GM23248 (cell line): ENCODE data around the gene CDH22. TPM values are rescaled to one million over a fixed set of nuclear protein-coding genes. Genes with fewer than 3 reads are reported as not detected.
A peak's percentile ranks its signal among the peaks of the same experiment; 100 is the strongest.

Experiments
- DNase-seq: peaks from one replicate; pipeline ENCODE4 v3.0.0-alpha.2; 2015
- H2AFZ ChIP-seq: fragments of 200-600 bp; sonication (generic); 2 replicates; pipeline ENCODE4 v1.6.1; 2016; ENCODE audit warnings: antibody characterized with exemption
- H3F3A ChIP-seq: fragments of 200-600 bp; sonication (generic); 2 replicates; pipeline ENCODE4 v1.6.1; 2016; ENCODE audit warnings: mild to moderate bottlenecking, antibody characterized with exemption, mixed run types; ENCODE audit not compliant: insufficient read depth
- H3K27ac ChIP-seq: fragments of 200-600 bp; sonication (generic); 2 replicates; pipeline ENCODE4 v1.5.1; 2016; ENCODE audit warnings: mild to moderate bottlenecking
- H3K27me3 ChIP-seq: fragments of 200-600 bp; sonication (generic); replicated peaks from 2 replicates; pipeline ENCODE4 v1.6.1; 2016; ENCODE audit warnings: mild to moderate bottlenecking; ENCODE audit not compliant: insufficient read depth
- H3K36me3 ChIP-seq: fragments of 200-600 bp; sonication (generic); 2 replicates; pipeline ENCODE4 v1.6.1; 2016; ENCODE audit warnings: low read depth, mild to moderate bottlenecking
- H3K4me1 ChIP-seq: fragments of 200-600 bp; sonication (generic); 2 replicates; pipeline ENCODE4 v1.6.1; 2016; ENCODE audit warnings: mild to moderate bottlenecking; ENCODE audit not compliant: insufficient read depth
- H3K4me2 ChIP-seq: fragments of 200-600 bp; sonication (generic); one replicate; pipeline ENCODE4 v1.6.1; 2016; ENCODE audit warnings: mild to moderate bottlenecking; ENCODE audit not compliant: unreplicated experiment
- H3K4me3 ChIP-seq: fragments of 200-600 bp; sonication (generic); 2 replicates; pipeline ENCODE4 v1.5.1; 2016; ENCODE audit warnings: mild to moderate bottlenecking
- H3K79me2 ChIP-seq: fragments of 200-600 bp; sonication (generic); 2 replicates; pipeline ENCODE4 v1.6.1; 2016; ENCODE audit warnings: mild to moderate bottlenecking; ENCODE audit not compliant: insufficient read depth
- H3K9ac ChIP-seq: fragments of 200-600 bp; sonication (generic); 2 replicates; pipeline ENCODE4 v1.6.1; 2016; ENCODE audit warnings: mild to moderate bottlenecking
- H3K9me2 ChIP-seq: fragments of 200-600 bp; sonication (generic); 2 replicates; pipeline ENCODE4 v1.6.1; 2016; ENCODE audit warnings: mixed run types, mild to moderate bottlenecking, moderate library complexity; ENCODE audit not compliant: insufficient read depth
- H3K9me3 ChIP-seq: fragments of 200-600 bp; sonication (generic); one replicate; pipeline ENCODE4 v1.6.1; 2017; ENCODE audit warnings: low read depth
- H4K20me1 ChIP-seq: fragments of 200-600 bp; sonication (generic); 2 replicates; pipeline ENCODE4 v1.6.0; 2016; ENCODE audit not compliant: insufficient read depth
- EZH2 ChIP-seq: fragments of 200-600 bp; sonication (generic); IDR thresholded peaks from 2 replicates; pipeline ENCODE4 v1.6.1; 2018; ENCODE audit warnings: antibody characterized with exemption, mild to moderate bottlenecking; ENCODE audit not compliant: insufficient read depth, poor library complexity, severe bottlenecking
- EZH2phosphoT487 ChIP-seq: fragments of 200-600 bp; sonication (generic); IDR thresholded peaks from 2 replicates; pipeline ENCODE4 v1.6.1; 2018; ENCODE audit warnings: antibody characterized with exemption, moderate library complexity, mild to moderate bottlenecking, low read depth; ENCODE audit not compliant: insufficient read depth
- WGBS, 2 experiments: methylation state at CpG; one replicate each; pipeline ENCODE4 v1.1.6; 2015 to 2017; ENCODE audit warnings: low lambda C conversion rate in 2 of 2, low coverage in 1 of 2; ENCODE audit errors: missing lambda C conversion rate in 2 of 2; 5-methylcytosine and 5-hydroxymethylcytosine counted together
- in situ Hi-C: fragments of 300-500 bp; cut with MboI; formaldehyde crosslinking; loops from 2 replicates; pipeline ENCODE4 v1.15.0; 2020
- polyA plus RNA-seq: library from polyadenylated mRNA; unstranded; fragments of >200 nt; fragmentation: Nextera tagmentation; extraction: Ambion mirVana; gene quantifications from 2 replicates; pipeline ENCODE4 v1.2.1, GENCODE V29; 2016
- total RNA-seq: library from RNA; depleted of rRNA; stranded (reverse); fragments of >200 nt; shearing (Covaris generic); gene quantifications from 2 replicates; pipeline ENCODE4 v1.2.3, GENCODE V29; 2014

Gene CDH22
- total and polyA plus RNA-seq, 2 experiments from 2014 or later: not detected

GRCh38 chr20:46206992-46207549 is 101.2 kb downstream of the CDH22 start:
- 44 to 53% methylated on average over 3 to 6 of the region's 6 CpGs for WGBS, 2 experiments
- TF ChIP-seq EZH2phosphoT487: no peak
- TF ChIP-seq EZH2: no peak
- in situ Hi-C loops: no loop called here
- H3K36me3 ChIP-seq: no peaks in the 10 kb centered on the region
- H2AFZ ChIP-seq: no peak overlapping the region
- H3K4me3 ChIP-seq: no peak overlapping the region
- peak; percentile 16 for DNase-seq
- H3K9me2 ChIP-seq: no peaks in the 10 kb centered on the region
- H3K9ac ChIP-seq: no peak overlapping the region
- H3K79me2 ChIP-seq: no peaks in the 10 kb centered on the region
- no peaks in the 10 kb centered on the region for H3F3A ChIP-seq
- peaks cover 42% of the 10 kb centered on the region for H3K27me3 ChIP-seq
- H3K4me1 ChIP-seq: peaks cover 2% of the 10 kb centered on the region; the same call in 1 of the 2 replicates
- no peak overlapping the region for H3K27ac ChIP-seq
- H3K4me2 ChIP-seq: no peak overlapping the region
- H4K20me1 ChIP-seq: no peaks in the 10 kb centered on the region
- H3K9me3 ChIP-seq: no peaks in the 10 kb centered on the region

- Histone ChIP-seq H3F3A (no peaks in the 10 kb centered on the region), H3K9me3 (no peaks in the 10 kb centered on the region), H3K4me3 (no peak overlapping the region), H2AFZ (no peak overlapping the region), H3K79me2 (no peaks in the 10 kb centered on the region), H3K9me2 (no peaks in the 10 kb centered on the region), H3K36me3 (no peaks in the 10 kb centered on the region), H3K27ac (no peak overlapping the region), H3K9ac (no peak overlapping the region), H4K20me1 (no peaks in the 10 kb centered on the region), H3K4me2 (no peak overlapping the region), H3K4me1 (peaks cover 2% of the 10 kb centered on the region; the same call in 1 of the 2 replicates), H3K27me3 (peaks cover 51% of the 10 kb centered on the region)
- TF ChIP-seq EZH2phosphoT487: no peak
- TF ChIP-seq EZH2: no peak
- in situ Hi-C loops: no loop called here
- peak; percentile 62 for DNase-seq
- 5 to 6% methylated on average over 5 of the region's 5 CpGs for WGBS, 2 experiments
These were observed 102.3 kb downstream of the CDH22 start for GRCh38 chr20:46206025-46206424.

GRCh38 chr20:46205349-46205748 is 102.9 kb downstream of the CDH22 start:
- H3K36me3 ChIP-seq: no peaks in the 10 kb centered on the region
- TF ChIP-seq EZH2phosphoT487 (no peak), EZH2 (no peak)
- no peaks in the 10 kb centered on the region for H3K9me2 ChIP-seq
- no peaks in the 10 kb centered on the region for H4K20me1 ChIP-seq
- H3K4me2 ChIP-seq: no peak overlapping the region
- H3K4me1 ChIP-seq: peaks cover 2% of the 10 kb centered on the region; the same call in 1 of the 2 replicates
- no peak overlapping the region for H2AFZ ChIP-seq
- H3K4me3 ChIP-seq: no peak overlapping the region
- no peaks in the 10 kb centered on the region for H3K9me3 ChIP-seq
- peaks cover 50% of the 10 kb centered on the region for H3K27me3 ChIP-seq
- no peaks in the 10 kb centered on the region for H3F3A ChIP-seq
- WGBS, 2 experiments: 59 to 68% methylated on average over 3 of the region's 3 CpGs
- no peak overlapping the region for H3K9ac ChIP-seq
- H3K79me2 ChIP-seq: no peaks in the 10 kb centered on the region
- in situ Hi-C loops: no loop called here
- no peak overlapping the region for H3K27ac ChIP-seq
- DNase-seq: no peak

GRCh38 chr20:46204594-46205186 is 103.6 kb downstream of the CDH22 start:
- Histone ChIP-seq H3K9me2 (no peaks in the 10 kb centered on the region), H4K20me1 (no peaks in the 10 kb centered on the region), H2AFZ (no peak overlapping the region), H3F3A (no peaks in the 10 kb centered on the region), H3K9ac (no peak overlapping the region), H3K4me2 (no peak overlapping the region), H3K79me2 (no peaks in the 10 kb centered on the region), H3K4me3 (no peak overlapping the region), H3K27ac (no peak overlapping the region), H3K27me3 (peaks cover 47% of the 10 kb centered on the region), H3K36me3 (no peaks in the 10 kb centered on the region), H3K9me3 (no peaks in the 10 kb centered on the region), H3K4me1 (peaks cover 2% of the 10 kb centered on the region; the same call in 1 of the 2 replicates)
- TF ChIP-seq EZH2phosphoT487: no peak
- TF ChIP-seq EZH2: no peak
- in situ Hi-C loops: no loop called here
- DNase-seq: no peak
- 14 to 15% methylated on average over 8 of the region's 8 CpGs for WGBS, 2 experiments
